Measurements from ENCODE around the gene EPHA3.

EPHA3 gene

DNA sequence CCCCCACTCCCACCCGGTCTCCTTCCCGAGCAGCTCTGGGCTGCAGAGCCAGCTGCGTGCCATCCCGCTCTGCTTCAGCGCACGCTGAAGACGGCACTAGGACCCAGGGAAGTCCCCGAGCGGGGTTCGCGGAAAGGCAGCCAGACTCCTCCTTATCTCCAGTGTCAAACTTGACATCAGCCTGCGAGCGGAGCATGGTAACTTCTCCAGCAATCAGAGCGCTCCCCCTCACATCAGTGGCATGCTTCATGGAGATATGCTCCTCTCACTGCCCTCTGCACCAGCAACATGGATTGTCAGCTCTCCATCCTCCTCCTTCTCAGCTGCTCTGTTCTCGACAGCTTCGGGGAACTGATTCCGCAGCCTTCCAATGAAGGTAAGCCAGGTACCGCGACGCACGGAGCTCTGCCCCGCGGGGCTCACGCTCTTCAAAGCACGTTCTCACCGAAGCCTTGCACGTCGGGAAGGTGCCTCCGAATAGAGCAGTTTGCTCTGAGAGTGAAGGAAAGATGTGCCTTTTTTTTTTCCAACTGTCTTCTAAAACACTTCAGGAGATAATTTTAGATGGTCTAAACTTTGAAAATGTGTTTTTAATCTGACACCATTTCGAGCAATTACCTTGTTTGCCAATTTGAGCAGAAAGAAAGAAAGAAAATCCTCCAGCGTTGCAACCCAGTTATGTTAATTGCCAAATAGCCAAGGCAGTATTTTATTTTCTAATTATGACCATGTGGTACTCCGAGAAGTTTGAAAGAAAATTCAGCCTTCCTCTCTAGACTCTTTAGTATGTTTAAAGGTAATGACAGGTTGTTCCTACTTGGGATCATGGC, at the start of gene EPHA3:
EPHA3 (plus strand) TSS at position 161 of the 830 bp plus-strand sequence; CDS start at position 289, 128 bp downstream.
- DNase-seq = peak; percentile 72

DNA sequence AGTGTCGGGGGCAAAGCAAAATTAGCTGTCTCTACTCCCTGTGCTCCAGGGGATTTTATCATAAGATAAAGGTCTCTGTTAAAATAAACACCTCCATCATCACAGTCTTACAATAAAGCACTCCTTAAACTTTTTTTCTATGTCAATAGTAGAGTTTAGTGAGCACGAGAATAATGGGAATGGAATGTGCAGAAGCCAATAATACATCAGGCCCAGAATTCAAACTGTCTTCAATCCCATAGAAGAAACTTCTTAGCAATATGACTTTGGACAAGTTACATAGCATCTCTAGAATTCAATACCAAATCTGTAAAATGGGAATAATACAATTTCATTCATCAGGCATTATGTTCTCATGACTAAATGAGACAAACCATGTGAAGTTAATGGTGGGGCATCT, 49.0 kb upstream of the EPHA3 start:
- no peak for DNase-seq

- peak; percentile 58 for DNase-seq
Measured at GRCh38 chr3:89059211-89059925, 48.1 kb upstream of the EPHA3 start.

GRCh38 chr3:89061259-89061658, 46.2 kb upstream of the EPHA3 start:
- no peak for DNase-seq

GRCh38 chr3:89067736-89068135, 39.7 kb upstream of the EPHA3 start:
- DNase-seq = no peak

- DNase-seq = no peak
Measured at GRCh38 chr3:89072642-89073041, 34.8 kb upstream of the EPHA3 start.

GRCh38 chr3:89079944-89080343, 27.5 kb upstream of the EPHA3 start:
- DNase-seq = no peak

GRCh38 chr3:89087851-89088250, 19.6 kb upstream of the EPHA3 start:
- no peak for DNase-seq

DNA sequence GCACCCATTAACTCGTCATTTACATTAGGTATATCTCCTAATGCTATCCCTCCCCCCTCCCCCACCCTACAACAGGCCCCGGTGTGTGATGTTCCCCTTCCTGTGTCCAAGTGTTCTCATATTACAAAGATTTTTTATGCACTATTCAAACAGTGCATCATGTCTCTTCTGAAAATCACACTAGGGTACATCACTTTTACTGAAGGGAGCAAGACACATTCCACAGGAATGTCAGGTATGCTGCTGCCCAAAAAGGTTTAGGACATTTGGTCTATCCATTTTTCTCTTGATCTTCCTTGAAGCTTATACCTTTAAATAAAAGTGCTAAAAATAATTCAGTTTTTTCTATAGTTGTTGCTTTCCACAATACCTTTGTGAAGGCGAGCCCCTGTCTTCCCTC, 9.2 kb upstream of the EPHA3 start:
- no peak for DNase-seq

GRCh38 chr3:89098964-89099585, 8.3 kb upstream of the EPHA3 start:
- peak; percentile 81 for DNase-seq

GRCh38 chr3:89101251-89101650, 6.2 kb upstream of the EPHA3 start:
- DNase-seq = no peak

- DNase-seq = no peak
Measured at GRCh38 chr3:89101921-89102320, 5.5 kb upstream of the EPHA3 start.

GRCh38 chr3:89104499-89104898, 2.9 kb upstream of the EPHA3 start:
- no peak for DNase-seq

DNA sequence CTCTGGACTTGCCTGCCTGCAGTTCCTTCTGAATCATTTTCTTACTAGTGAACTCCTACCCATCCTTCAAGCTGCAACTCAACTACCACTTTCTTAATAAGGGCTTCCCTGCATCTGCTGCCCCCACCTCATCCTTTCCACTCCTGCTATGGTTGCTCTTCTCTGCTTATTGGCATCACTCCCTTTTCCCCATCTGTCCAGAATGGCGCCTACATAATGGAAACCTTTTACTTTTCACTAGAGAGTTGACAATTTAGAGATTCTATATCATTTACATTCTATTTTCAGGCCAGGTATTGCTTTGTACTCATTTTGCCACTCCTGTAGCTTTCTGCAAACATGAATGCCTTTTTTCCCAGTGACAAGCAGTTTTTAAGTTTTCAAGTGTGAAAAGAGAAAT, 1.9 kb upstream of the EPHA3 start:
- no peak for DNase-seq

- no peak for DNase-seq
Measured at GRCh38 chr3:89108291-89108550, 800 bp downstream of the EPHA3 start.

DNA sequence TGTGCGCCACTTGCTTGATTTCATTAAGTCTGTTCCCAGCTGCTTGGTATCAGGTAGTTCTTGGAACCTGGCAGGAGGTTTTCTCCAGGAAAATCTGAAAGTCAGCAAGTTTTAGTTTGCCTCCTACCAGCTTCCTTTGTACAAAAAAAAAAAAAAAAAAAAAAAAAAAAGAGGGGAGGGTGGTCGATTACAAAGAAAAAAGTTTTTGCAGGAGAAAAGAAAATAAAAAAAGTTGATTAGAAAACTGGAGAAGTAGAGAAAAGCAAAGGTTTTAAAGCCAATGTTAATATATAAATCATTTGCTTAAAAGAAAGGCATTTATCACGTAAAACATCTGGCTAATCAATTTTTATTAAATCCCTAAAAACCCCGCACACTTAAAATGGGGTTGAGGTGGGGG, 5.9 kb downstream of the EPHA3 start:
- DNase-seq = no peak

DNA sequence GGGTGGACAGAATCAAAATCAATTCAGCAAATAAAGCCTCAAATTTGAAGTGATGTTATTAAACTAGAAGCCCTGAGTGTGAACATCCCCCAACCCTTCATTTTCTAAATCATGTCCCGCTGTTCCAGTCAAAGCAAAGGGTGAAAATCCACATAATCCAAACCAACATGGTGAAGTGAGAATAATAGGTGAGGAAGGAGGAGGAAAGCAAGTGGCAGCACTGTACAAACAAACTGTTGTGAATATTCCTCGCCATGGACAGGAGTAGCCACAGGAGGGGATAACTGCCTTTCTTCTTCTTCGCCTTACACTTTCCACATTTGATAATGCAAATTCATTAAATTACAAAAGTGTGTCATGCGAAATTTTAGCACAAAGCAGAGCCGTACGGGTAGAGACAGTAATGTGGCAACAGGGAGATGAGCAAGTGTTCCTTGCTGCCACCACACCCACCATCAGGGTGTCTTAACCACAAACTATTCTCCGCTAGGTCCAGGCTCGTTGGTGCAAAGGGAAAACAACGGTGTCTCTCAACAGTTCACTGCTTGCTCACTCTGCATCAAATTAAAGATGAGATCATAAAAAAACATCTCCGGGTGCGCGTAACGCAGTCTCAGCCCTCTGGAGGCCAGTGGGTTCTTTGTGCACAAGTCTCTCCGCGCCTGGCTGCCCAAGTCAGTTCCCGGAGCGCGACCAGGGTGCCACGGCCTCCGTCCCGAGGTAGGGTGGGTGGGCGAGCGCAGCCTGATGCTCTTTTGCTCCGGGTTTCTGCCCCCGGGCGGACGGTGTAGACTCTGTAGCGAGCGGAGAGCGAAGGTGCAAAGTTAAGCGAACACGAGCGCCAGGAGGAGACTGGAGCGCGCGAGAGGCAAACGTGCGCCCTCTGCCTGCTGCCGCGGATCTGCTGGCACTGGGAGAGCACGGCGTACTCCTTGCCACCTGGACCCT, 6.7 kb downstream of the EPHA3 start:
- peak; percentile 59 for DNase-seq

DNA sequence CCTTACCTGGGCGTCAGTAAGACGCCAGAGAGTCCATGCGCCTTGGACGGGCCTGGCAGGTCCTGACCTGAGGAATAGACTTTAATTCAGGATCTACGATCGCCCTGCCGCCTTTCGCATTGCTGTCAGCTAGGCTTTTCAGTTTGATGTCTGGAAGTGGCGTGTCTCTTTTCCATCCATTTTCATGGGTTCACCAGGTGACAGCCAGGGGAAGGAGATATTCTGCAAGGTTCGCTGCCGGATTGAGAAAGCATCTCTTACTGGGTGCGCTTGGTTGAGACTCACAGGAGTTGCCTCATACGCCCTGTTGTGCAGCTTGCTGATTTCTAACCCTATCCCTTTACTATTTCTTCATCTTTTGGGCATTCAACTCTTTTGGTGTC, 7.4 kb downstream of the EPHA3 start:
- no peak for DNase-seq

DNA sequence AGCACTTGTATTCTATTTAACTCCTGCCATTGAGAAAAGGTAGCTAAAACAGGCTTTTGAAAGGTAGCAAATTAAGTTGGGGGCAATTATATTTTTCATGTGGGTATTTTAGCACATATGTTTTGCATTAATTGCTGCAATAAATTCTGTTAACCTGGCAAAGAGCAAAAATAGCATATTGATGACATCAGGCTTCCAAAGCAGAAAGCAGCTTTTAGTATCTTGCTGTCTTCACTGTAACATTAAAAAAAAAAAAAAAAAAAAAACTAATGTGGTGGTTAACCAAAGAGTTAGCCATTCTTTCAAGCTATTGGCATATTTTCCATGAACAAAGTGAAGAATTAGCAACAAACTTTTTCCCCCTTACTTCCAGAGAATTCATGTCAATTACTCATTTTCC, 9.1 kb downstream of the EPHA3 start:
- no peak for DNase-seq

GRCh38 chr3:89138048-89138447, 30.6 kb downstream of the EPHA3 start:
- no peak for DNase-seq

- no peak for DNase-seq
Measured at GRCh38 chr3:89139870-89140269, 32.4 kb downstream of the EPHA3 start.

GRCh38 chr3:89144080-89144479, 36.7 kb downstream of the EPHA3 start:
- no peak for DNase-seq

GRCh38 chr3:89145995-89146394, 38.6 kb downstream of the EPHA3 start:
- DNase-seq = no peak
